LoVo (cell line): Measurements from ENCODE around the gene TSPYL1.

Source experiments
- DNase-seq: peaks from one replicate; pipeline ENCODE4 v3.0.0-alpha.2; 2016; ENCODE audit warnings: low spot score

Gene TSPYL1

GRCh38 chr6:116263353-116263752 is 16.4 kb downstream of the TSPYL1 start:
- DNase-seq, result no peak

GRCh38 chr6:116258520-116258919 is 21.2 kb downstream of the TSPYL1 start:
- no peak for DNase-seq

GRCh38 chr6:116256694-116257093 is 23.0 kb downstream of the TSPYL1 start:
- no peak for DNase-seq

GRCh38 chr6:116255246-116255800 is 24.4 kb downstream of the TSPYL1 start:
- no peak for DNase-seq

GRCh38 chr6:116254297-116255056 is 25.3 kb downstream of the TSPYL1 start:
- no peak for DNase-seq

GRCh38 chr6:116253505-116254296 is 26.0 kb downstream of the TSPYL1 start, which contains the start of gene TSPYL4:
TSS of gene TSPYL4 (minus strand) at chr6:116254075. CDS start at chr6:116254008, 67 bp downstream.
- DNase-seq, result peak; percentile 89

- no peak for DNase-seq
Observed at GRCh38 chr6:116253188-116253504, 26.6 kb downstream of the TSPYL1 start.

- DNase-seq, result no peak
Observed at GRCh38 chr6:116251568-116252384, 28.0 kb downstream of the TSPYL1 start.

- no peak for DNase-seq
Observed at GRCh38 chr6:116248577-116248976, 31.2 kb downstream of the TSPYL1 start.

GRCh38 chr6:116247285-116247684 is 32.4 kb downstream of the TSPYL1 start:
- DNase-seq, result no peak

GRCh38 chr6:116246089-116246488 is 33.6 kb downstream of the TSPYL1 start:
- no peak for DNase-seq

GRCh38 chr6:116244284-116244683 is 35.4 kb downstream of the TSPYL1 start:
- no peak for DNase-seq

- DNase-seq, result no peak
Observed at GRCh38 chr6:116239856-116240255, 39.9 kb downstream of the TSPYL1 start.

- DNase-seq, result no peak
Observed at GRCh38 chr6:116239256-116239655, 40.5 kb downstream of the TSPYL1 start.

- no peak for DNase-seq
Observed at GRCh38 chr6:116238083-116238482, 41.6 kb downstream of the TSPYL1 start.

- no peak for DNase-seq
Observed at GRCh38 chr6:116234689-116235088, 45.0 kb downstream of the TSPYL1 start.

- no peak for DNase-seq
Observed at GRCh38 chr6:116229287-116229913, 50.3 kb downstream of the TSPYL1 start.
